Measurements from ENCODE around the gene TCF12. TPM values are rescaled to one million over a fixed set of nuclear protein-coding genes. Genes with fewer than 3 reads are reported as not detected.

Gene TCF12
- total RNA-seq, 1 experiment from 2014 or later = 76.7 TPM

- no peak overlapping the region for H2BK12ac ChIP-seq (ENCODE audit: insufficient read length, low read depth, low read length)
- no peak overlapping the region for H3K4me2 ChIP-seq (ENCODE audit: insufficient read depth, insufficient read length, low read length)
- no peak overlapping the region for H3T11ph ChIP-seq (ENCODE audit: low read length)
- H3K9me3 ChIP-seq (ENCODE audit: control insufficient read depth, low read depth, low read length) = no peaks in the 10 kb centered on the region
- no peak overlapping the region for H4K5ac ChIP-seq (ENCODE audit: insufficient read length, low read depth, low read length)
- H3K27ac ChIP-seq (ENCODE audit: insufficient read length, low read depth, low read length) = no peak overlapping the region
- no peak overlapping the region for H3K56ac ChIP-seq (ENCODE audit: insufficient read length, low read depth, low read length)
- H4K8ac ChIP-seq (replicated peaks; ENCODE audit: insufficient read length, low read depth, low read length) = no peak overlapping the region
- no peak overlapping the region for H2BK5ac ChIP-seq (ENCODE audit: insufficient read length, low read length)
- no peak for DNase-seq
- Mint-ChIP-seq H3K27me3 (ENCODE audit: low read depth) (no peaks in the 10 kb centered on the region), H3K27ac (no peak overlapping the region; a peak in 3 of 7 replicates), H3K9me3 (no peaks in the 10 kb centered on the region), H3K4me3 (no peak overlapping the region), H3K4me1 (peaks cover 7 to 15% of the 10 kb centered on the region in 2 experiments), H3K36me3 (ENCODE audit: insufficient read depth in 1 of 3, low read depth in 3 of 3) (peaks cover 0 to 2% (median 0%) of the 10 kb centered on the region in 3 experiments; a peak in 3 of 7 replicates)
- no peaks in the 10 kb centered on the region for H3K23me2 ChIP-seq (ENCODE audit: insufficient read length, low read depth, low read length, poor library complexity, severe bottlenecking)
- no peak overlapping the region for H2BK120ac ChIP-seq (ENCODE audit: low read depth, low read length, poor library complexity, severe bottlenecking)
- H2AK5ac ChIP-seq (ENCODE audit: insufficient read length, low read length) = no peak overlapping the region
- peaks cover 4% of the 10 kb centered on the region; the same call in 1 of the 2 replicates for H3K4me1 ChIP-seq (ENCODE audit: insufficient read depth, low read length)
- no peaks in the 10 kb centered on the region for H4K20me1 ChIP-seq (ENCODE audit: control insufficient read depth, insufficient read depth, insufficient read length)
- H3K27me3 ChIP-seq (ENCODE audit: insufficient read depth, low read length) = no peaks in the 10 kb centered on the region
- no peak overlapping the region for H3K4ac ChIP-seq (ENCODE audit: low read depth, low read length)
- no peak overlapping the region for H2BK15ac ChIP-seq (ENCODE audit: low read depth, low read length)
- H2AFZ ChIP-seq (ENCODE audit: low read length) = no peak overlapping the region
- TF ChIP-seq CTCF (conservative IDR thresholded peaks at IDR 0.05) = no peak
- no peak overlapping the region for H2BK20ac ChIP-seq (ENCODE audit: low read depth, low read length, poor library complexity, severe bottlenecking)
- H3K9ac ChIP-seq (ENCODE audit: extremely low read depth, insufficient read length, low read length) = no peak overlapping the region
- no peak overlapping the region for H3K23ac ChIP-seq (ENCODE audit: insufficient read length, low read depth, low read length)
- no peaks in the 10 kb centered on the region for H3K79me1 ChIP-seq (ENCODE audit: insufficient read depth, low read depth, low read length, poor library complexity, severe bottlenecking)
- no peak overlapping the region for H4K91ac ChIP-seq (ENCODE audit: insufficient read length, low read depth, low read length)
- no peak overlapping the region for H3K18ac ChIP-seq (ENCODE audit: insufficient read length, low read depth, low read length)
- no peak overlapping the region for H3K14ac ChIP-seq (ENCODE audit: insufficient read depth, low read length)
- WGBS (ENCODE audit: extremely low coverage, insufficient read length, low lambda C conversion rate) = no CpG with 5 or more reads among the region's 2 CpGs
- no peaks in the 10 kb centered on the region for H3K79me2 ChIP-seq (ENCODE audit: insufficient read depth, low read length)
These were observed 180.5 kb downstream of the TCF12 start for GRCh38 chr15:57098896-57099295.

Data from H9 (cell line).